Measurements from ENCODE around the gene PLCL2. TPM values are rescaled to one million over a fixed set of nuclear protein-coding genes. Genes with fewer than 3 reads are reported as not detected.
A peak's percentile ranks its signal among the peaks of the same experiment; 100 is the strongest.

The PLCL2 gene
- total RNA-seq, 1 experiment from 2014 or later = 0.51 TPM

DNA sequence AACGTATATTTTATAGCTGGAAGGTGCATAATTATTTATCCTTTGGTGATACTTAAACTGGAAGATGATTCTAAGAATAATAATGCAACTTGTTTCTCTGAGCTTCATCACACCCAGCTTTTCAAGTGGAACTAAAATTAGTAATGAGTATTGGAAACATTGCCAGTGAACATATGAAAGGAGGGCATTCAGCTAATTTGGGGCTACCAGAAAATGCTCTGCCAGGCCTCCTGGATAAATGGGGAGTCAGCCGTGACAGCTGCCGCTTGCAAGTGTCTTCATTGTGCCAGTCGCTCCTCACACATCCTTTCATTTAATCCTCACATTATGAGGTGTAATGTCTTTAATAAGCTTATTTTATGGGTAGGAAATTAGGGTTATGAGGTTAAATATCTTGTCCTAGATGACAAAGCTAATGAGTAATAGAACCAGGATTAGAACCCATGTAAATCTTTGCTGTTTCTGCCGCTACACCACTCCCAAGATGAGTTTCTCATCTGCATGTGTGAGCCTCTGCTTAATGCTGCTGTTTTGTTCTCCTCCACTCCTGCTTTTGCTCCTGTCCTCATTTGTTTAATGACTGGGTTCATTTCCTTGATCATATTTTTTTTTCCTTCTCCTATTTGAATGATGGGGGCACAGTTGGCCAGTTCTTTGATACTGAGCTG is 155.7 kb downstream of the PLCL2 start:
- no peak for DNase-seq (ENCODE audit: unreplicated experiment)
- Mint-ChIP-seq H3K27ac (ENCODE audit: low read depth, unreplicated experiment) (peak overlapping the region; percentile 59), H3K27me3 (ENCODE audit: insufficient read depth, unreplicated experiment) (no peaks in the 10 kb centered on the region), H3K9me3 (ENCODE audit: unreplicated experiment) (no peaks in the 10 kb centered on the region), H3K36me3 (ENCODE audit: insufficient read depth, unreplicated experiment) (no peaks in the 10 kb centered on the region), H3K4me3 (ENCODE audit: unreplicated experiment) (no peak overlapping the region), H3K4me1 (ENCODE audit: insufficient read depth, unreplicated experiment) (peaks cover 22% of the 10 kb centered on the region)
- ChIA-PET CTCF (interaction anchor here (0.7 to 1.6 kb wide), 5 partner anchors 38 to 198 kb away, joined by 3 to 4 read pairs (median 3); no protein-coding TSS in a partner anchor), POLR2A (interaction anchor here (0.5 to 1.3 kb wide), 3 partner anchors 431 to 1134 kb away, joined by 3 to 4 read pairs (median 3); no protein-coding TSS in a partner anchor)
- TF ChIP-seq, protein P1, sequence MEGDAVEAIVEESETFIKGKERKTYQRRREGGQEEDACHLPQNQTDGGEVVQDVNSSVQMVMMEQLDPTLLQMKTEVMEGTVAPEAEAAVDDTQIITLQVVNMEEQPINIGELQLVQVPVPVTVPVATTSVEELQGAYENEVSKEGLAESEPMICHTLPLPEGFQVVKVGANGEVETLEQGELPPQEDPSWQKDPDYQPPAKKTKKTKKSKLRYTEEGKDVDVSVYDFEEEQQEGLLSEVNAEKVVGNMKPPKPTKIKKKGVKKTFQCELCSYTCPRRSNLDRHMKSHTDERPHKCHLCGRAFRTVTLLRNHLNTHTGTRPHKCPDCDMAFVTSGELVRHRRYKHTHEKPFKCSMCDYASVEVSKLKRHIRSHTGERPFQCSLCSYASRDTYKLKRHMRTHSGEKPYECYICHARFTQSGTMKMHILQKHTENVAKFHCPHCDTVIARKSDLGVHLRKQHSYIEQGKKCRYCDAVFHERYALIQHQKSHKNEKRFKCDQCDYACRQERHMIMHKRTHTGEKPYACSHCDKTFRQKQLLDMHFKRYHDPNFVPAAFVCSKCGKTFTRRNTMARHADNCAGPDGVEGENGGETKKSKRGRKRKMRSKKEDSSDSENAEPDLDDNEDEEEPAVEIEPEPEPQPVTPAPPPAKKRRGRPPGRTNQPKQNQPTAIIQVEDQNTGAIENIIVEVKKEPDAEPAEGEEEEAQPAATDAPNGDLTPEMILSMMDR (IDR thresholded peaks at IDR 0.05; ENCODE audit: unreplicated experiment) = no peak
- intact Hi-C loops (cut with micrococcal nuclease) = no loop called here
- BruUV-seq (replicated peaks) = no TSS peak

DNA sequence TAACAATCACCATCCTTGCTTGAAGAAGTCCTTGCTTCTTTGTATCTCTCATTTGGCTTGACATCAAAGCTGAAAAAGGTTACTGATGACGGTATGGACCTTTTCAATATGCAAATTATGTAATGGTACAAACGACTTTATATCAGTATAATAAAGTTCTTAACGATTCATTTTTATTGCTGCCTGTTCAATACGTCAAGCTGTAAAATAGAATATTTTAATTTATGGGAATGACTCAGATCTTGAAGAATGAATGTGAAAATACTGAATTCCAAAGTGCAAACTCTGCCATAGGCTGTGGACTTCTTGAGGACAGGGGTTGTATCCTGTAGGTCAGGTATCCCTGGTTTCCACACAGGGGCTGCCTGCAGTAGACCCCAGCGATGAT is 156.2 kb downstream of the PLCL2 start:
- TF ChIP-seq, protein P1 (IDR thresholded peaks at IDR 0.05; ENCODE audit: unreplicated experiment) = no peak
- BruUV-seq (replicated peaks) = no TSS peak
- Mint-ChIP-seq H3K27ac (ENCODE audit: low read depth, unreplicated experiment) (peak overlapping the region; percentile 59), H3K9me3 (ENCODE audit: unreplicated experiment) (no peaks in the 10 kb centered on the region), H3K4me1 (ENCODE audit: insufficient read depth, unreplicated experiment) (peaks cover 23% of the 10 kb centered on the region), H3K4me3 (ENCODE audit: unreplicated experiment) (no peak overlapping the region), H3K36me3 (ENCODE audit: insufficient read depth, unreplicated experiment) (no peaks in the 10 kb centered on the region), H3K27me3 (ENCODE audit: insufficient read depth, unreplicated experiment) (no peaks in the 10 kb centered on the region)
- POLR2A ChIA-PET = interaction anchor here (0.5 to 0.6 kb wide), 2 partner anchors 540 to 1134 kb away, joined by 3 to 4 read pairs; no protein-coding TSS in a partner anchor
- intact Hi-C loops (cut with micrococcal nuclease) = no loop called here
- CTCF ChIA-PET = interaction anchor here (0.7 to 1.6 kb wide), 2 partner anchors 39 to 156 kb away, joined by 4 read pairs; no protein-coding TSS in a partner anchor
- DNase-seq (ENCODE audit: unreplicated experiment) = no peak

DNA sequence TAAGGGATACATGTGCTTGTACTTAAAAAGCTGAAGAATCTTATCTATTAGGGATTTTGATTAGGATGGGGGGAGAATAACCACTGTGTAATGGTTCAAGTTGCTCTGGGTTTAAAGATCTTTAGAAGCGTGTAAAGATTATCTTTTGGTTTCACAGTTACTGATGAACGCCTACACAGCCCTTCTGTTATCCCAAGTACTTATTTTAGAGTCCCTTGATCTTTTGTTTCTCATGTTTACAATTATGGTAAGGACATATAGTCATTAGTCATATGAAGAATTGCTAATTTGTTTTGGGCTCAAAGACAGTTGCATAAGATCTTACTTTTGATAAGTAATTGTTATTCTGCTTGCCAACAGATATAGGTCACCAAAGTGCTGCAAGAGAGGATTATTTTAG is 160.1 kb downstream of the PLCL2 start:
- CTCF ChIA-PET = no interaction called here
- BruUV-seq (replicated peaks) = no TSS peak
- POLR2A ChIA-PET = no interaction called here
- TF ChIP-seq, protein P1 (IDR thresholded peaks at IDR 0.05; ENCODE audit: unreplicated experiment) = no peak
- intact Hi-C loops (cut with micrococcal nuclease) = no loop called here
- Mint-ChIP-seq H3K9me3 (ENCODE audit: unreplicated experiment) (no peaks in the 10 kb centered on the region), H3K27ac (ENCODE audit: low read depth, unreplicated experiment) (no peak overlapping the region), H3K27me3 (ENCODE audit: insufficient read depth, unreplicated experiment) (no peaks in the 10 kb centered on the region), H3K4me1 (ENCODE audit: insufficient read depth, unreplicated experiment) (peaks cover 16% of the 10 kb centered on the region), H3K36me3 (ENCODE audit: insufficient read depth, unreplicated experiment) (no peaks in the 10 kb centered on the region), H3K4me3 (ENCODE audit: unreplicated experiment) (no peak overlapping the region)
- no peak for DNase-seq (ENCODE audit: unreplicated experiment)

- Mint-ChIP-seq H3K27me3 (ENCODE audit: insufficient read depth, unreplicated experiment) (no peaks in the 10 kb centered on the region), H3K27ac (ENCODE audit: low read depth, unreplicated experiment) (no peak overlapping the region), H3K4me1 (ENCODE audit: insufficient read depth, unreplicated experiment) (peaks cover 13% of the 10 kb centered on the region), H3K9me3 (ENCODE audit: unreplicated experiment) (no peaks in the 10 kb centered on the region), H3K36me3 (ENCODE audit: insufficient read depth, unreplicated experiment) (no peaks in the 10 kb centered on the region), H3K4me3 (ENCODE audit: unreplicated experiment) (no peak overlapping the region)
- BruUV-seq (replicated peaks) = no TSS peak
- intact Hi-C loops (cut with micrococcal nuclease) = no loop called here
- CTCF ChIA-PET = interaction anchor here (0.6 kb wide), 1 partner anchor 764 kb away, joined by 5 read pairs; no protein-coding TSS in a partner anchor
- DNase-seq (ENCODE audit: unreplicated experiment) = no peak
- POLR2A ChIA-PET = interaction anchor here (1.2 kb wide), 1 partner anchor 16 kb away, joined by 3 read pairs; no protein-coding TSS in a partner anchor
- TF ChIP-seq, protein P1 (IDR thresholded peaks at IDR 0.05; ENCODE audit: unreplicated experiment) = no peak
These were observed 160.9 kb downstream of the PLCL2 start for GRCh38 chr3:17045705-17046104.

All from MCF 10A (cell line).